Activated T-cell treated with anti-CD3 and anti-CD28 coated beads, Interleukin-2, amount 50 U/mL, for 1 hour (primary cell): ENCODE measurements around the gene HEATR3.
A peak's percentile ranks its signal among the peaks of the same experiment; 100 is the strongest.

Source experiments
- DNase-seq: peaks from one replicate; pipeline ENCODE4 v3.0.0-alpha.2; 2020

The HEATR3 gene

DNA sequence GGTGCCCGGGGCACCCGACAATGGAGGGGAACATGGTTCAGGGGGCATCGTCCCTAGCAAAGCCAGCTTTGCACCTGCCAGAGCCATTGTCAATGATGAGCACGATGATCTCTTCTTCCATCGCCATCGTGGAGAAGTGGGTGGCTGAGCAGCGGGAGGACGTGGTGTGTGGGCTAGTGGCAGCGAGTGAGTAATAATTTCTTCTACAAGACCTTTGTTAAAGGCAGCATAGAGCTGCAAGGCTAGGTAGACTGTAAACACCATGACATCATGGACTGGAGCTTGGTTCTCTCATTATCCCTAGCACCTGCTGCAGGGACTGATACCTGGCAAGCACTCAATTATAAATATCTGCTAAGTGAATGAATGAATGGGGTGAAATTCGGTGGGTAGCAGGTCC, 6.7 kb upstream of the HEATR3 start:
- DNase-seq, result no peak

DNA sequence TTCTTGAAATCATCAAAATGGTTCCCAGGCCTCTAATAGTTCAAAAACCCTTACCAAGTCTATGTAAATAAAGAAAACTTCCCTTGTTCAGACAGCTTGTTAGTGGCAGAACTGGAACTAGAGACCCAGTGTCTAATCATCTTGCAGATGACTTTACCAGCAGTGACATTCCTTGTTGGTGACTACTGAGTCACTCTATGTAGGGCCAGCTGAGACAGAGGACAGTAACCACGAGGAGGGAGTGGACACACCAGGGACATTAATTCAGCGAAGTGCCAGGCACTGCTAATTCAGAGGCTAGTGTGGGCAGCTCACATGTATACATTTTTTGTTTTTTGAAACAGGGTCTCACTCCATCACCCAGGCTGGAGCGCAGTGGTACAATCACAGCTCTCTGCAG, 6.1 kb upstream of the HEATR3 start:
- no peak for DNase-seq

DNA sequence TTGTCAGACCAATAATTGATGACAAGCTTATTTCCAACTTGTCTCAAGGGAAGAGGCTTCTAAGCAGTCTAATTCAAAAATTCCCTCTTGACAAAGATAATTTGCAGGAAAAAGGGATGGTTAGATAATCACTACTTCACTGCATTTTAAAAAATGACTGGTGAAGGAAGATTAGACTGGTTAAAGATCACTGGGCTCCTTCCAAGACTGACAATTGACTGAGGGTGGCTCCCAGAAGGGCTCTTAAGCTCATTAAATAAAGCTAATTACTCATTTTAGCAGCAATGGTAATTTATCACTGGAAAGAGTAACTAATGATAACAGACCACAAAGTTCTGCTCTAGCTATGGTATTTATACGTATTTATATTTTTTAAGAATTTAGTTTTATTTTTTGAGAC, 4.4 kb upstream of the HEATR3 start:
- DNase-seq, result no peak

DNA sequence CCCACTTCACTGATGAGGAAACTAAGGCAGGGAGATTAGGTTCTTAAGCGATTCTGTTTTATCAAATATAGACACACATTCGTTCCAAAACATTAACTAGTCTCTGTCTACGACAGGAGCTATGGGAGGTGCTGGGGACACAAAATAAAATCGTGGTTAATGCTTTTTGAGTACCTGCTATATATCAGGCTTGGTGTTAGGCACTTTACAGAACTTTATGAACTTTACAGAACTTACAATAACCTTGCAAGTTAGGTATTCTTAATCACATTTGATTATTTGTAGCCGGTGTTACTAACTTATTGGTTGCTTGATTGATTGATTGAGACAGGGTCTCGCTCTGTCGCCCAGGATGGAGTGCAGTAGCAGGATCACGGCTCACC, 538 bp upstream of the HEATR3 start:
- DNase-seq, result no peak

DNA sequence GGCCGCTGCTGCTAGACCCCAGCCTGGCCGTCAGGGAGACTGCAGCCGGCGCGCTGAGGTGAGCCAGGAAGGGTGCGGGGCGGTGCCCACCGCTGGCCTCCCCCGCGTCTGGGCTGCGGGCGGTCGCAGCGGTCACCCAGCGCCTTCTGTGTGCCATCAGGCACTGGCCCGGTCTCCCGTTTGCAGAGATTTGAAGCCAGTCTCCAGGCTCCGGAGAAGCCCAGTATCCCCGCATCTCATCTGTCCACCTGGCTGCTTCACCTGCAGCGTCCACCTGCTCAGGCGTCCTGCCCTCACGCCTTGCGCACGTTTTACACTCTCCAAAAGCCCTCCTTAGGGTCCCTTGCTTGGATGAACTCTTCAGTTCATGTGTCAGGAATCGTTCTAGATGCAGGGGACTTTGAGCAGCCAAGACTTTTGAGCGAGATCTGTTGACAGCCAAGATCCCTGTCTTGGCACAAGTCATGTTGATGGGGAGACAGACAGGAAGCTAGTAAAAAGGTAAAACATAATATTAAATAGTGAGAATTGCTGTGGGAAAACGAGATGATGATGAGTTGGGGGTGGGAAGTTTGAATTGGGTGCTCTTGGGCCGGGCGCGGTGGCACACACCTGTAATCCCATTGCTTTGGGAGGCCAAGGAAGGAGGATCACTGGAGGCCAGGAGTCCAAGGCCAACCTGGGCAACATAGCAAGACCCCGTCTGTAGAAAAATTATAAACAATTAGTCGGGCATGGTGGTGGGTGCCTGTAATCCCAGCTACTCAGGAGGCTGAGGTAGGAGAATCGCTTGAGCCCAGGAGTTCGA, 916 bp downstream of the HEATR3 start:
- no peak for DNase-seq

DNA sequence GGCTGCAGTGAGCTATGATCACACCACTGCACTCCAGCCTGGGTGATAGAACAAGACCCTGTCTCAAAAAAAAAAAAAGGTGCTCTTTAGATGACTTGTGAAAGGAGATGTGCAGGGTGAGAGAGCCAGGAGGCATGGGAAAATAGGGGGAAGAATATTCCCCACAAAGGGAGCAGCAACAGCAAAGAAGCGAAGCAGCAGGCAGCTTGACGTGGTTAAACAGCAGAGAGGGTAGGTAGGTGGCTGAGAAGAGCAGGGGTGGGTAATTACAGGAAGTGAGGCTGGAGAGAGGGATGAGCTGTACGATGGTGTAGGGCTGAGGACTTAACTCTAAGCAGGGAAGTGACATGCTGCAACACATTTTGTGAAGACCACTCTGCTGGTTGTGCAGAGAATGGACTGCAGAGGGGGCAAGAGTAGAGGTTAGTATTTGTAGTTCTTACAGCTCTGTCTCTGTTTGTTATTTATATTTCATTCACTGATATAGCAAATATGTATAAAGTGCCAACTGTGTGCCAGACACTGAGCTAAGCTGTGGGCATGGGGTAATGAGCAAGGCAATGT, 1.6 kb downstream of the HEATR3 start:
- DNase-seq, result peak; percentile 29

DNA sequence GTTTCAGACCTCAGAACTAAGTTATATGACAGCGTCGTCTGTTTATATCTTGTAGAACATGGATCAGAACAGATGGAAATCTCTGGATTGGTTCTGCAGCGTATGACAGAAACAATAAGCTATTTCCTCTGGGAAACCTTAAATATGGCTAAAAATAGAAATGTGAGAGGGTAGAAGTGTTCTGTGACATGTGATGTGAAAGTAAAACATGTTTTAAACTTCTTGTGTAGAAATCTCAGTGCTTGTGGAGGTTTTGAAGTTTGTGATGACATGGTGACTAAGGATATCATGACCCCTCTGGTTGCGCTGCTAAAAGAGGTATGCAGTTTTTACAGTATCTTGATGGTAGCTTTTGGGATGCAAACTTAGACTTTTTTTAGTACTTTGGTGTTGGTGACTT, 2.8 kb downstream of the HEATR3 start:
- no peak for DNase-seq

DNA sequence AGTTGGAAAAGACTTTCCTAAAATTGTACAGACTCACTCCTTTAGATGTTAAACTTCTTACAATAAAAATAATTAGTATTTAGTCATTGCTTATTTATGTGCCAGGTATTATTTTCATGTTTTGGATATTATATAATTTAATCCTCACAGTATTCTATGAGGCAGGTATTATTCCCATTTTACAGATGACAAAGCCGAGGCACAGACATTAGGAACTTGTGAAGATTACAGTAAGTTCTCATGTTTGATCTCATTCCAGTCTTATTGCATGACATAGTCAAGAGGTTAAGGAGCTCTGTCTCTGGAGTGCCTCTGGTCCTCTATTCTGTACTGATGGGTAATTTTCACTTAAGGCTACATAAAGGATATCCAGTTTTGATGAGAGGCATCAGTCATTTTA, 3.3 kb downstream of the HEATR3 start:
- DNase-seq, result no peak

DNA sequence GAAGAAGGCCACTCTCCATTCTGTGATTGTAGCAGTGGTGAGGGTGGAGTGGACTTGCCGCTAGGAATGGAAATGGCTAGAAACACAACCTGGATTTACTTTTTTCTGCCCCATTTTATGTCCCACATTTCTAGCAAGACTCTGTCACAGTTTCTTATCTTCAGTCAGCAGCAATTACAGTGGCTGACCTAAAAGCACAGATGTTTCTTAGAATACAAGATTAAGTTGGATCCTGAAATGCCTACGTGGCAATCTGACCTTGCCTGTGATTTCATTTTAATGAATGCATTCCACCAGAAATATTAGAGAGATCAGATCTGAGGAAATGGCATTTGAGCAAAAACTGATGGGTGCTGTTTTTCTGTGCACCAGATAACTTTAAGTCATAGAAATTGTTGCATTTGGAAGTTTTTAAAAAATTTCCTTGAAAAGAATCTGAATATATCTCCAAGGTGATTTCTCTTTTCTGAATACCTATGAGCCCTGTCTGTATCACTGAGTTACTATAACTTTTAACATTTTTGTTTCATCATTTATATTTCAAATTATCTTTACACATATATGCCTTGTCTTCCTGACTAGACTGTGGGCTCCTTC, 5.4 kb downstream of the HEATR3 start:
- DNase-seq, result no peak

DNA sequence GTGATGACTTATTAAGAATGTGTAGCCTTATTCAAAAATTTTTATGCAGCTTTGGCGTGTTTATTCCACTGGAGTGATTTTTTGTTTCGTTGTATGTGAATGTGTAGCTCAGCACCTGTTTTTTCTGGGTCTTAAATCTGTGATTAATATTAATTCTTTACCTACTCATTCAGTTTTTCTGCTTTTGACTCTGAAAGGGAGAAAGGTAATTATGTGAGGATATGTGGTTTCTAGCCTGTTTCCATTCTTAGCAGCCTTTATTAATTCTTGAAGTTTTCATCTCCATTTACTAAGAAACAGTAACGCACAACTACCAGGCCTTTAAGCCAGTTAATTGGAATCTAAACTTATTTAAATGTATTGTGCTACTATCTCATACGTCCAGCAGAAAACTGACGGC, 7.0 kb downstream of the HEATR3 start:
- no peak for DNase-seq

DNA sequence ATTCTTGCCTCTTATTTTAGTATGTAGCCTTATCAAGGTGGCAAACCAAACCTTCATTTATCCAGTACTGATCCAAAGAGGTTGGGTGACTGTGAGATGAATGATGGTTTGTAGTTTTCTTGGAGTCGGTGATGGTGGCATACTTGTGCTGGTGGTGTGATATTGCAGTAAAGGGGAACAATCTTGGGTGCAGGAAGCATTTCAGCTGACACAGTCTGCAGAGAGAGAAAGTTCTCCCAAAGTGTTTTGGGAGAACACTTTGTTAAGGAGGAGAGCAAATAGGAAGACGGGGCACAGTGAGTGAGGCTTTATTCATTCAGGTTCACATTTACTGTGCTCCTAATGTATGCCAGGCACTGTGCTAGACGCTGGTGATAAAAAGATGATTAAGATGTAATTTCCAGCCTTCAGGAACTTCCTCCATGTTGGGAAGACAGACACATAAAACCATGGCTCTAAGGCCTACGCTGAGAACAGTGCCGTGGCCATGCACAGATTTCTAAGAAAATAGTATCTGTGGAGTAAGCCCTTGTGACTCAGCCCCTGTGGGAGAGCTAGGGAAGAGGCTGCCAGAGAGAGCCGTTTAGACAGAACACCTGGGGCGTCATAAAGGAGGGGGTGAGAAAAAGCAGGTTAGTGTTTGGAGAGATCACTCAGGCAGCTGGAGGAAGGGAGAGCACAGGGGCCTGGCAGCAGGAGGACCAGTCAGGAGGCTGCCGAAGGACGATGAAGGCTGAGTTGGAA, 13.8 kb downstream of the HEATR3 start:
- no peak for DNase-seq

DNA sequence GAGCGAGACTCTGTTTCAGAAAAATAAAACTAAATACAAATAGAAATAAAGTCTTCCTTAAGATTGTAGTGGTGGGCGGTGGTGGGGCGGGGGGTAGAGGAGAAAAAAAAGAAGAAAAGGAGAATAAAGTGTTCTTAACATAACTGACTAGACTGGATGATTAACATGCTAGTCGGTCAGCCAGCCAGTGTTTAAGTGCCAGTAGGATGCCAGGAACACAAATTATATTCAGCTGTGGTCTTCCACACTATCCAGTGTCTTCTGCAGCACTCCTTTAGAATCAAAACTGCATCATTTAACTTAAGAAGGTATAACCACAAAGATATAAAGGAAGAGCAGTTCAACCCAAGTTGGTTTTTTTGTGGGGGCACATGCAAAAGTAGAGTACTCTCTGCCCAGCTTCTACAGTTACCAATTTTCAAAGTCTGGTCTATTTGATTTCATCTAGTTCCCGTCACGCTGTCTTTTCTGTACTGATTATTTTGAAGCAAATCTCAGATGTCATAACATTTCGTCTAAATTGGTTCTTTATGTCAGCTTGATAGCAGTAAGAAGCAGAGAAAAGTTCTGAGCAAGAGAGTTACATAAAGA, 15.8 kb downstream of the HEATR3 start:
- no peak for DNase-seq

DNA sequence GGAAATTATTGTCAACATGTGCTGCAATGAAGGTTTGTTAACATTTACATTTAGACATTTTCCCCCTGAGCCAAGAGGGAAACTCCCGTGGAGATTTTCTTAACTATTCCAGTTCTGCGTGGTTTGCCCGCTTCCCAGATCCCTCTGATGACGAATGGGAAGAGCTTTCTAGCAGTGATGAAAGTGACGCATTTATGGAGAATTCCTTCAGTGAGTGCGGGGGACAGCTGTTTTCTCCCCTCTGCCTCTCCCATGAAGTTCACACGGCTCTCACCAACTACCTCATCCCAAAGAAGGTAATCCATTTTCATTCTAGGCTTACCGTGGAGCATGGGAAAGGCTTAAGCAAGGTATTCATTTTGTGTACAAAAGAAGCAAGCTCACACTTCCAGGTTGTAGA, 18.2 kb downstream of the HEATR3 start:
- DNase-seq, result no peak

DNA sequence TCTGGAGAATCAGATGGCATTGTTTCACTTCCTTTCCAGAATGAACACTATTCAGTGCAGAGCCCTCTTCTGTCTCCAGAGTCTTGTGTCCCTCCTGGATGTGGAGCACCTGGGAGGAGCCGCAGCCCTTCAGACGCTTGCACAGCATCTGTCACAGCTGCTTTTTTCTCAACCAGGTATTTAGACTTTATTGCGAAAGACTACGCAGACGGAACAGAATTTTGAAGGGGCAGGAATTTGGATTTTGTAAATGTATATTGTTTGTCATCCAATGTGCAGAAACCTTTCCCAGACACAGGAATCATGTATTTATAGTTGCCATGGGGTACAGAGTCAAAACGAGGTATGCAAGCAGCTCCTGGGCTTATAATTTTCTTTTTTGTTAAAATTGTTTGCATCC, 20.4 kb downstream of the HEATR3 start:
- no peak for DNase-seq

DNA sequence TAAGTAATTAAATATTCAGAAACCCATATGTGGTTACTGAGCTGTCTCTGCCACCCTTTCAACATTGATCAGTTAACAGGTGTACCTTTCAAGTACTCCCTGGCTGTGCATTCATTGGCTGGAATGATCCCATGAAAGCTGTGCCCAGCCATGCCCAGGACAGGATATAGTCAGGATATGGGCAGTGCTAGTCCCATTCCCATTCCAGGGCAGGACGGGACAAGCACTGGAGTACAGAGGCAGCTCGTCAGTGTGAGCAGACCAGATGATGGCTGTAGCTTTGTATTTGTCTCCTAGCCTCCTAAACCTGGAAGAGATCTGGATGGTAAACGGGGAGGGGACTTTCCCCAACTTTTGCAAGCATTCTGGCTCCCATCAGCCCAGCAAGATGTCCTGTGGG, 22.5 kb downstream of the HEATR3 start:
- no peak for DNase-seq

DNA sequence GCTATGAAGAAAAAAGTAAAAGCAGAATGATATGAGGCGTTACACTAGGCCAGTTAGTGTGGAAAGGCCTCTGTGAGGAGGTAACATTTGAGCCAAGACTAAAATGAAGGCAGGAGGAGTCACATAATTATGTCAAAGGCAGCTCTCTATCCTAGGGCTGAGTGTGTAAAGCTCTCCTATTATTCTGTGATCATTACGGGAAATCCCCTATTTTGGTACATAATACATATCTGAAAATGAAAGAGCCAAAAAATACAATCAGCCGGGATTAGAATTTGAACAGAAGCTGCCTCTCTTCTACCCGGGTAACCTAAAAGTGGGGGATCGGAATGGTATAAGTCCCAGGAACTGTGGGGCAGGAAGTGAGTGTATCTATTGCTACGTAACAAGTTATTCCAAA, 27.1 kb downstream of the HEATR3 start:
- DNase-seq, result no peak

DNA sequence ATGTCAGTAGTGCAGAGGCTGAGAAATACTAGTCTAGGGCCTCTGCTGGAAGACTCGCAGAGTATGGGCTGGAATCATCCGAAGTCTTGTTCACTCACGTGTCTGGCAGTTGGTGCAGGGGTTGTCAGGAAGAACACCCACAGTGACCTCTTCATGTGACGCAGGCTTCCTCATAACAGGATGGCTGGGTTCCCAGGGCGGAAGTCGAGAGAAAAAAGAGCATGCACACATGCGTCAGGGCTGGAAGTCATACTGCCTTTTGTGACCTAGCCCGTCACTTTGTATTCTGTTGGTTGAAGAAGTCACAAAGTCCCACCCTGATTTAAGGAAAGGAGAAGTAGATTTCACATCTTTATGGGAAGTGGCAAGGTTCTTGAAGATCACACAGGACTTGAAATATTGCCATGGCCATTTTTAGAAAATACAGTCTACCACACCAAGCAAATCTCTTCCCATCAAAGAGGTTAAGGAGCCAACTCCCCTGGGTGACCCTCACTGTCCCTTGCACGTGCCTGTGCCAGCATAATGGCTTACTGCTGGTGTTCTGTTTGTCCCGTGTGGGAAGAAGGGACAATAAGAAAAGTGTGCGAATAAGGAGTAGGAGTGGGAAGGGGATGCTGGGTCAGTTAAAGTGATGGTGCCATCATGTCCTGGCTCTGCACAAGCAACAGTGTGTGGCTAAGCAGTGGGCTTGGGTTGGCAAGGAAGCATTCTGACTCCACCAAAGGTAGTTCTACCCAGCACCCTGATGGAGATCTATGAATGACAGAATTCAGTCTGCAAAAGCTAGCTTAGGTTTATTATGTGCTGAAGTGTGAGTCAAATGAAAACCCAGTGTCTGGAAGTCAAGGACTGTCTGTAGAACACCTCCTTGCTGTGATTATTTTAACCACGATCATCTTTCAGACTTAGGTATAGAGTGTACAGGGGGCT, 28.1 kb downstream of the HEATR3 start:
- DNase-seq, result no peak

DNA sequence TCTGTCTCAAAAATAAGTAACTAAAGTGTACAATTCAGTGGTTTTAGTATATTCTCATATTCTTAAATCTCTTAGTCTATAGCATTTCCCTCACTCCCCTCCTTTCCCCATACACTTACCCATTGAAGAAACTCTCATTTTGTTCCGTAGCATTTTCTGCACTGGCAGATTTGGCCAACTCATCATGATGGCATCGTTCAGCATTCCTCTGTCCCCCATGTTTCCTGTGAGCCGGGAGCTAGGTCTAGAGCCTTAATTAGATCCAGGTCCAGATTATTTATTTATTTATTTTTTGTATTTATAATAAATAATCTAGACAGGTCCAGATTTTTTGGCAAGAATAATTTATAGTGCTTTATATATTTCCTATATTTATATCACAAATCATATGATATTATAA, 31.0 kb downstream of the HEATR3 start:
- DNase-seq, result no peak

DNA sequence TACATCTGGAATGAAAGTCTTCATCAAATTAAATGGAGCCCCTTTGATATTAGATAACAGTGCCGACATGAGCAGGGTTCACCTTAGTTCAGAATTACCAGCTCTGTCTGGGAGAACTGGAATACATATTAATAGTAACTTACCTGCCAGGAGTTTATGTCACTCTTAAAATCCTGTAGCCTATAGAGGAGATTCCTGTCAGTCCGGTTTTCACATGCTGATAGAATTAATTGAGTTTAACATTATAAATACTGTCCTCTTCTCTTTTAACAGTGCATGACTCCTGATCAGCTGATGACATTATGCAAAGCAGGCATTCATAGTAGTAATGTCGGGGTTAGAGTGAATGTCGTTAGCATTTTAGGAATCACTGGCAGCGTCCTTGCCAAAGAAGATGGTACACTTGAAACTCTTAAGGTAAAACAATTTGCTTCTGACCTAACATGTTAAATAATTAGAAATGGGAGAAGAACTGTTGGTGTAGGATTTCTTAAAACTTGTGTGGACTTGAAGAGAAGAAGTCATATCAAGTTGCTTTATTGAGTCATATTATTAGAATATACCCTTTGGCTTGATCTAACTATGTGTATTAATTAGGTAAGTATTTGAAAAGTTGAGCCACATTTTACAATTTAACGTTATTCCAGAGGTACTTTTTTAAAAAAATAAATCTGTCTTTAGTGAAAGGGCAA, 34.3 kb downstream of the HEATR3 start:
- no peak for DNase-seq

DNA sequence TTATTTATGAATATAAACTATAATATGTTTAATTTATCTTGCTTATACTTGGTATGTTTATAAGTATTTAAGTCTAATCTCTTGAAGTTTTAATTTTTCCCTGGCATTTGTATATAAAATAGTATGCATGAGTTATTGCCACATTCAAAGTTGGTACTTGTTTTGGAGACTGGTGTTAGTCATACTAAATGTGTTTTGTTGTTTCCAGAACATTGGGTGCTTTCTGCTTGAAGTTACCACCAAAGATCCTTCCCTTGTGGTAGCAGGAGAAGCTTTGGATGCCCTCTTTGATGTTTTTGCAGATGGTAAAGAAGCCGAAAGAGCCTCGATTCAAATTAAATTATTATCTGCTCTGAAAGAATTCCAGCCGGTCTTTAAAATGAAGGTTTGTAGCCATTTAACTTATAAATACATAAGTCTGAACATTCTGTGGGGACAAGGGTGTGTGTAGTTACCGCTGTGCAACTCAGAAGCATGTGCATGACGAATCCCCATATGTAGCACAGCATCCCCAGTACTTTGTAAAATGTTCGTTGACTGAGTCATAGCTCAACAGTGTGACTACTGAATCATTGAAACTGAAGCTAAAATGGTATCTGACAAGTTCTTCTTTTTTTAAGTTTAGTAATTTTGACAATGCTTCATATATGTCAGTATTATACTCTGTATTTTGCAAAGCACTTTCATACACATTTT, 36.4 kb downstream of the HEATR3 start:
- DNase-seq, result no peak

DNA sequence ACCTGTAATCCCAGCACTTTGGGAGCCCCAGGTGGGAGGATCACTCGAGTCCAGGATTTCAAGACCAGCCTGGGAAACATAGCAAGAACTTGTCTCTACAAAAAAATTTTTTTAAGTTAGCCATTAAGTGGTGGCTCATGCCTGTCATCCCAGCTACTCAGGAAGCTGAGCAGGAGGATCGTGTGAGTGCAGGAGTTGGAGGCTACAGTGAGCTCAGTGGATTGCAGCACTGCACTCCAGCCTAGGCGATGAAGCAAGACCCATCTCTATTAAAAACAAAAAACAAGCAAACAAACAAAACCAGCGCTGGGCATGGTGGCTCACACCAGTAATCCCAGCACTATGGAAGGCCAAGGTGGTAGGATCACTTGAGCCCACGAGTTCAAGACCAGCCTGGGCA, 38.0 kb downstream of the HEATR3 start:
- no peak for DNase-seq
